GM13977 (cell line): Measurements from ENCODE around the gene RAB17.
A peak's percentile ranks its signal among the peaks of the same experiment; 100 is the strongest.

Experiments
- DNase-seq: peaks from one replicate; pipeline ENCODE4 v3.0.0; 2012; ENCODE audit warnings: low spot score
- in situ Hi-C: fragments of 300-500 bp; cut with MboI; formaldehyde crosslinking; loops from one replicate; pipeline ENCODE4 v1.12.0; 2022; ENCODE audit warnings: low sequenced_read_pairs, low pct_unique_long_range_greater_than_20kb, mixed read lengths, inconsistent platforms; ENCODE audit not compliant: unreplicated experiment
- TF ChIP-seq, protein P1 (sequence below): IDR thresholded peaks from 2 replicates; pipeline ENCODE4 v1.5.1; 2012; ENCODE audit warnings: mild to moderate bottlenecking, control low read depth; ENCODE audit not compliant: insufficient read depth; ENCODE audit errors: extremely low read depth, missing control alignments

Gene RAB17

GRCh38 chr2:237572021-237572741 lies 18.4 kb downstream of the RAB17 start:
- TF ChIP-seq, protein P1, sequence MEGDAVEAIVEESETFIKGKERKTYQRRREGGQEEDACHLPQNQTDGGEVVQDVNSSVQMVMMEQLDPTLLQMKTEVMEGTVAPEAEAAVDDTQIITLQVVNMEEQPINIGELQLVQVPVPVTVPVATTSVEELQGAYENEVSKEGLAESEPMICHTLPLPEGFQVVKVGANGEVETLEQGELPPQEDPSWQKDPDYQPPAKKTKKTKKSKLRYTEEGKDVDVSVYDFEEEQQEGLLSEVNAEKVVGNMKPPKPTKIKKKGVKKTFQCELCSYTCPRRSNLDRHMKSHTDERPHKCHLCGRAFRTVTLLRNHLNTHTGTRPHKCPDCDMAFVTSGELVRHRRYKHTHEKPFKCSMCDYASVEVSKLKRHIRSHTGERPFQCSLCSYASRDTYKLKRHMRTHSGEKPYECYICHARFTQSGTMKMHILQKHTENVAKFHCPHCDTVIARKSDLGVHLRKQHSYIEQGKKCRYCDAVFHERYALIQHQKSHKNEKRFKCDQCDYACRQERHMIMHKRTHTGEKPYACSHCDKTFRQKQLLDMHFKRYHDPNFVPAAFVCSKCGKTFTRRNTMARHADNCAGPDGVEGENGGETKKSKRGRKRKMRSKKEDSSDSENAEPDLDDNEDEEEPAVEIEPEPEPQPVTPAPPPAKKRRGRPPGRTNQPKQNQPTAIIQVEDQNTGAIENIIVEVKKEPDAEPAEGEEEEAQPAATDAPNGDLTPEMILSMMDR: peak; percentile 96
- in situ Hi-C loops: loop anchor here (10.0 kb wide), 1 partner anchor 67 kb away; no protein-coding TSS in a partner anchor
- DNase-seq: peak; percentile 96

DNA sequence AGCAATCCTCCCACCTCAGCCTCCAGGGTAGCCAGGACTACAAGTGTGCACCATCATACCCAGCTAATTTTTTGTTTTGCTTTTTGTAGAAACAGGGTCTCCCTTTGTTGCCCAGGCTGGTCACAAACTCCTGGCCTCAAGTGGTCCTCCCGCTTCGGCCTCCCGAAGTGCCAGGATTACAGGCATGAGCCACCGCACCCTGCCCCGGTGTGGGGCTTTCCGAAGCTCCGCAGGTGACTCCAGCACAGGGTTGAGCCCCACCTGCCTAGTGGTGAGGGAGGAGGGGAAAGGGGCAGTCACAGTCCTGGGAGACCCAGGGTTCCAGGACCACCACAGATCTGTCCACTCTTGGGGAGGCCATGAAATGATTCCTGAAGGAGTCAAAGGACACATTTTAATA lies 19.0 kb downstream of the RAB17 start:
- in situ Hi-C loops: loop anchor here (10.0 kb wide), 1 partner anchor 67 kb away; no protein-coding TSS in a partner anchor
- no peak for DNase-seq
- TF ChIP-seq, protein P1: no peak

- no peak for DNase-seq
- in situ Hi-C loops: loop anchor here (10.0 kb wide), 1 partner anchor 66 kb away; no protein-coding TSS in a partner anchor
- TF ChIP-seq, protein P1: no peak
These were observed 19.7 kb downstream of the RAB17 start for GRCh38 chr2:237570776-237571335.

DNA sequence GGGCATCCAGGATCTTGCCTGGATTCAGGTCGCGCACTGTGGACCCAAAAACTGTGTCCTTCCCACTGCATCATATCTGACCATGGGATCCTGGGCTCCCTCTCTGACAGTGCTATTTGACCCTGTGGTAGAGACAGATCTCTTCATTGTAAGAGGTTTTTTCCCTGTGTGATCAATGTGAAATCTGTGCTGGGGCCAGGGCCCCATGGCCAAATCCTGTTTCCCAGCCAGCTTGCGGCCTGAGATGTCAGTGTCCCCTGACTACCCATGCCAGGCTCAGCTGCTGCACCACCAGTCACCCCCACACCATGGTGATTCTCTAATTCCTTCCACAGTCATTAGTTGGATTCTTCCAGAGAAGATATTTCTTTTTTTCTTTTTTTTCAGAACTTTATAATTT lies 20.6 kb downstream of the RAB17 start:
- DNase-seq: no peak
- TF ChIP-seq, protein P1: no peak
- in situ Hi-C loops: loop anchor here (10.0 kb wide), 1 partner anchor 65 kb away; no protein-coding TSS in a partner anchor

DNA sequence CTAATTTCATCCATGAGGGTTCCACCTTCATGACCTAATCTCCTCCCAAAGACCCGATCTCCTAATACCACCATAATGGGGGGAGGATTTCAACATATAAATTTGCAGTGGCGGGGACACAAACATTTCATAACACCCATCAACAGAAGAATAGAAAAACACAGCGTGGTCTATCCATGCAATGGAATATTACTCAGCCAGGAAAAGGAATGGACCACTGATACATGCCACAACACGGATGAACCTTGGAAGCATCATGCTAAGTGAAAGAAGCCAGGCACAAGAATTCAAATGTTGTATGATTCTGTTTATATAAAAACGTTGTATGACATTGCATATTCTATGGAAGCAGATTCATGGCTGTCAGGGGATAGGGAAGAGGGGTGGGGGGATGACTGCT lies 21.5 kb downstream of the RAB17 start:
- DNase-seq: no peak
- TF ChIP-seq, protein P1: no peak
- in situ Hi-C loops: no loop called here

- TF ChIP-seq, protein P1: no peak
- in situ Hi-C loops: no loop called here
These were observed 22.3 kb downstream of the RAB17 start for GRCh38 chr2:237568121-237568660.

More at GRCh38 chr2:237568121-237568660, 22.3 kb downstream of the RAB17 start:
- no peak for DNase-seq
